Thyroid gland (tissue), 4 donors: ENCODE measurements around the gene DIS3L2.

Experiments used
- CTCF ChIP-seq, 6 experiments: fragments of 200-600 bp in 3 of 6; fragments of 450-650 bp in 3 of 6; sonication (generic) in 3 of 6; IDR thresholded peaks; one replicate each; pipeline ENCODE4 v1.5.1; 2016 to 2019; ENCODE audit warnings: antibody characterized with exemption in 6 of 6, mild to moderate bottlenecking in 2 of 6, inconsistent platforms in 1 of 6, moderate library complexity in 1 of 6
- POLR2A ChIP-seq, 2 donors: fragments of 450-650 bp; IDR thresholded peaks; one replicate each; pipeline ENCODE4 v1.6.1; 2017; ENCODE audit warnings: antibody characterized with exemption in 2 of 2, mild to moderate bottlenecking in 2 of 2, moderate library complexity in 1 of 2

- TF ChIP-seq POLR2A (IDR thresholded peaks at IDR 0.05) (no peak), CTCF (IDR thresholded peaks at IDR 0.05) (no peak)
Observed at GRCh38 chr2:232026910-232027309, 65.4 kb downstream of the DIS3L2 start.
